ENCODE data around the gene ZNF839. TPM values are rescaled to one million over a fixed set of nuclear protein-coding genes. Genes with fewer than 3 reads are reported as not detected.

The ZNF839 gene
- total and polyA plus RNA-seq, 5 donors, result 5.7 to 11.0 (median 7.0) TPM

DNA sequence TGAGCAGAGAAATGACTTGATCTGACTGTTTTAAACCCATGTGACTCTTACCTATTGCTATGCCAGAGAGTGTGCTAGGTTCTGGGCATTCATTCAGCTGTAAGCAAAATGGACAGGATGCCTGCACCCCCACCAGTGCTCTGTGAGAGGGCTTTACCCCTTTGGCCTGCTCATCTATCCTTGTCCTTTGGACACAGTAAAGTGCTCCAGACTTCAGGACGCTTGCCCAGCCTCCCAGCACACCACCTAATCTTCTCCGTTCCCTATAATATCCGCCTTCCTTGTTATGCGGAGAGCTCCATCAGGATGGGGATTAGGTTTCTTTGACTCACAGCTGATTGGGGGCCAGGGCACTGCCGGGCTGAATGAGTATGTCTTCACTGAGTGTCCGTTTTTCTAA is 4.4 kb upstream of the ZNF839 start:
- no peak for DNase-seq
- peaks cover 4% of the 10 kb centered on the region for H3K4me1 ChIP-seq (ENCODE audit: control insufficient read depth, insufficient read depth, low read length)
- no peak overlapping the region for H3K27ac ChIP-seq (ENCODE audit: low read length)
- H3K27me3 ChIP-seq (ENCODE audit: control insufficient read depth, insufficient read depth), result no peaks in the 10 kb centered on the region
- 88% methylated on average over 6 of the region's 6 CpGs for WGBS
- no peaks in the 10 kb centered on the region for H3K9me3 ChIP-seq (ENCODE audit: control insufficient read depth, low read length)
- no peak overlapping the region for H3K4me3 ChIP-seq (ENCODE audit: low read length)
- no peak for ATAC-seq
- intact Hi-C loops (cut with DNase I), result loop anchor here in 2 of 4 donors (2.0 to 10.0 kb wide), 3 partner anchors 78 to 230 kb away; partner anchors contain the start of gene HSP90AA1 (in 1 of the 2)

DNA sequence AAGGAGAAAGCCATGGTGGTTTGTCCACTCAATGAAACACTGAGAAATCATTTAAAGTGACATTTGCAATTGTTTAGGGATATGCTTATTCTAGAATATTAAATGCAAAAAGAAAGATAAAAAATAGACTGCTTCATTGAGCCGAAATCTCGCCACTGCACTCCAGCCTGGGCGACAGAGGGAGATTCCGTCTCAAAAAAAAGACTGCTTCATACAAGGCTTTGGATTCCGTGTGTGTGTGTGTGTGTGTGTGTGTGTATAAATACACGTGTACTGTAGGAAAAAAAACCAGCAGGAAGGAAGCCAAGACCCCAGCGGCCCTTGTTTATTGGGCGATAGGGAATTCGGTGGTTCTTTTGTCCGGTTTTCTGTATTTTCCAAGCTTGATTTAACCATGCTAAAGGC is 3.2 kb upstream of the ZNF839 start:
- DNase-seq (peak in 1 of 3 donors; percentile 68), ATAC-seq (no peak)
- Histone ChIP-seq H3K4me3 (ENCODE audit: low read length) (peak overlapping the region; percentile 58), H3K27me3 (ENCODE audit: control insufficient read depth, insufficient read depth) (no peaks in the 10 kb centered on the region), H3K9me3 (ENCODE audit: control insufficient read depth, low read length) (no peaks in the 10 kb centered on the region), H3K4me1 (ENCODE audit: control insufficient read depth, insufficient read depth, low read length) (peaks cover 4% of the 10 kb centered on the region), H3K27ac (ENCODE audit: low read length) (peak overlapping the region; percentile 40)
- WGBS, result under 1% methylated on average over 10 of the region's 10 CpGs
- intact Hi-C loops (cut with DNase I), result loop anchor here in 1 of 4 donors (10.0 kb wide), 1 partner anchor 232 kb away; the partner anchor contains the start of gene HSP90AA1

DNA sequence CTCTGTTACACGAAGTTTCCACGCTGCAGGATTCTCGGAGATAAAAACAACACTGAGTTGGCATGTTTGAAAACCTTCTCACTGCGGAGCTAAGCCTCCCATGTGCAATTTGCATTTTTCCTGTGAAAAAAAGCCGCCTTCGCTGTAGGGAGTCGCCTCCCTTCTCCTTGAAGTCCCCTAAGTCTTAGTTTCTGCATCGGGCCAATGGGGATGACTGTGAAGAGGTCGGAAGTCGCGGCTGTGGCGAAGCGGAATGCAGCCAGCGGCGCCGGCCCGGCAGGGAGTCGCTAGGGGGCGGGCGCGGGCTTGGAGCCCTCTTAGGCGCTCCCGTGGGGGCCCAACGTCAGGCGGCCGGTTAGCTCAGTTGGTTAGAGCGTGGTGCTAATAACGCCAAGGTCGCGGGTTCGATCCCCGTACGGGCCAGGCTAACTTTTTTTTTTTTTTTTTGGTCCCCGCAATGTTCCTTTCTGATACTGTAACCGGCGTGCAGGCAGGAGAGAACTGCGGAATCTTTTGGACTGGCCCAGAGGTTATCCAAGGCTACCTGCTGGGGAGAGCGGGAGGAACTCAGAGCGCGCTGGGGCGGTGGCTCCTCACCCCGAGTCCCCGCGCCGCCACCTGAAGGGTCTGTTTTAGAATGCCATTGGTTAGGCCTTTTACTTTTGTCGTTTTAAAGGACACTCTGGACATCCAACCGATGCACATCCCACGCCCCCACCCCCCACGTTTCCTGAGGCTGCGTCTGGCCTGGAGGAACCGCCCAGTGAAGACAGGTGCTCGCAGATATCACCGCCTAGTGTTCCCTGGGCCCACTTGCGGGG is 2.6 kb upstream of the ZNF839 start:
- H3K27me3 ChIP-seq (ENCODE audit: control insufficient read depth, insufficient read depth), result no peaks in the 10 kb centered on the region
- peak overlapping the region; percentile 98 for H3K27ac ChIP-seq (ENCODE audit: low read length)
- no peaks in the 10 kb centered on the region for H3K9me3 ChIP-seq (ENCODE audit: control insufficient read depth, low read length)
- DNase-seq (peak; percentile 92 to 98 (median 97)), ATAC-seq (peak; percentile 84 to 88)
- intact Hi-C loops (cut with DNase I), result loop anchor here in 1 of 4 donors (10.0 kb wide), 1 partner anchor 232 kb away; the partner anchor contains the start of gene HSP90AA1
- peak overlapping the region; percentile 58 for H3K4me3 ChIP-seq (ENCODE audit: low read length)
- peaks cover 4% of the 10 kb centered on the region for H3K4me1 ChIP-seq (ENCODE audit: control insufficient read depth, insufficient read depth, low read length)
- 1% methylated on average over 54 of the region's 54 CpGs for WGBS

DNA sequence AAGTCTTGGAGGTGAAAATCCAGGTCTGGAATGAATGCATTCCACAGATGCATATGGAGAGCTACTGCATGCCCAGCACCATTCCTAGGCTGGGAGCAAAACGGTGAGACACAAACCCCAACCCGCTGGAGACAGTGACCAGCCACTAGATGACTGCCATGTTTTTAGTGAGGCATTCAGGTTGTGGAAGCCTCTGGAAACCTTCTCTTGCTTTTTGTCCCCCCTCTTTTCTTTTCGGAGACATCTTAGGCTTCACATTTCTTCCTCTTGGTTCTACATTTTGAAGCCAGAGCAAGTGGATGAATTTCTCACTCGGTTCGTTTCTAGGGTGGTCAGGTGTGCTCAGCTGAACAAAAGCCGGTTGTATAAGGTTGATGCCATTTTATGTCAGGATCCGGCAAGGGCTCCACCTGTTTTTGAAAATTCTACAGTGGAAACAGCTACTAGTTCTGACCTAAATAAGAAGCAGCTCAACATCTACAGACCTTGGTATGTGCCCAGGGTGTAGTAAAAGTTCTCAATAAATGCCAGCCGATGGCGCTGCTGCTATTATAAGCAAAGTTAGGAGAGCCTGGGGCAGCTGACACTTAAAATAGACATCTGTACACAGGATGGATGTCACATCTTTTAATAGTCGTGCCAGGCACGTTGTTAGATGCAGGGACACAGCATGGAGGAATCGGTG is 1.8 kb upstream of the ZNF839 start:
- no peaks in the 10 kb centered on the region for H3K27me3 ChIP-seq (ENCODE audit: control insufficient read depth, insufficient read depth)
- WGBS, result 47% methylated on average over 12 of the region's 12 CpGs
- intact Hi-C loops (cut with DNase I), result loop anchor here in 1 of 4 donors (10.0 kb wide), 1 partner anchor 233 kb away; the partner anchor contains the start of gene HSP90AA1
- H3K9me3 ChIP-seq (ENCODE audit: control insufficient read depth, low read length), result no peaks in the 10 kb centered on the region
- ATAC-seq (peak; percentile 2 to 17), DNase-seq (peak in 1 of 3 donors; percentile 70)
- H3K27ac ChIP-seq (ENCODE audit: low read length), result peak overlapping the region; percentile 98
- H3K4me1 ChIP-seq (ENCODE audit: control insufficient read depth, insufficient read depth, low read length), result peaks cover 4% of the 10 kb centered on the region
- peak overlapping the region; percentile 51 for H3K4me3 ChIP-seq (ENCODE audit: low read length)

DNA sequence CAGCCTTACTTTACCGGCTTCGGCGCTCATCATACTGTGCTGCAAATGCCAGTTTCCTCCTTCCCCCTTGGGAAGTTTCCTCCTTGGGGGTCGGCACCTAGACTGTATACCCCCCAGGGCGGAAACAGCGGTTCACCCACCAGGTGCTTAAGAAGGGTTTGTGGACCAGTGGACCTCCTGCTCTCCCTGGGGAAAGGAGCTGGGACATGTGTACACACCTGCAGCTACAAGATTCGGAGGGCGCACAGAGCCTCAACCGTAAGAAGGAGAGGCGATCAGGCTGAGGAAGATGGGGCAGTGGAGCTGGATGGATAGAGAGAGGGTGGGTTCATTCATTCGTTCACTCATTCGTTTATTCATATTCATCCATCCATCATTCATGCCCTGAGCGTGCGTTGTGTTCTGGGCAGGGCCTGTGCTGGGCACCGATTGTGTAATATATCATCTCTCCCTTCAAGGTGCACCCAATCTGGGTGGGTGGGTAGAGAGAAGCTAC is 717 bp upstream of the ZNF839 start:
- no peaks in the 10 kb centered on the region for H3K9me3 ChIP-seq (ENCODE audit: control insufficient read depth, low read length)
- H3K27me3 ChIP-seq (ENCODE audit: control insufficient read depth, insufficient read depth), result no peaks in the 10 kb centered on the region
- H3K27ac ChIP-seq (ENCODE audit: low read length), result peak overlapping the region; percentile 98
- intact Hi-C loops (cut with DNase I), result loop anchor here in 1 of 4 donors (10.0 kb wide), 1 partner anchor 234 kb away; the partner anchor contains the start of gene HSP90AA1
- ATAC-seq (peak in 1 of 2 donors; percentile 0), DNase-seq (peak in 2 of 3 donors; percentile 52 to 60)
- WGBS, result 68% methylated on average over 15 of the region's 15 CpGs
- H3K4me3 ChIP-seq (ENCODE audit: low read length), result peak overlapping the region; percentile 82
- peaks cover 4% of the 10 kb centered on the region for H3K4me1 ChIP-seq (ENCODE audit: control insufficient read depth, insufficient read depth, low read length)

DNA sequence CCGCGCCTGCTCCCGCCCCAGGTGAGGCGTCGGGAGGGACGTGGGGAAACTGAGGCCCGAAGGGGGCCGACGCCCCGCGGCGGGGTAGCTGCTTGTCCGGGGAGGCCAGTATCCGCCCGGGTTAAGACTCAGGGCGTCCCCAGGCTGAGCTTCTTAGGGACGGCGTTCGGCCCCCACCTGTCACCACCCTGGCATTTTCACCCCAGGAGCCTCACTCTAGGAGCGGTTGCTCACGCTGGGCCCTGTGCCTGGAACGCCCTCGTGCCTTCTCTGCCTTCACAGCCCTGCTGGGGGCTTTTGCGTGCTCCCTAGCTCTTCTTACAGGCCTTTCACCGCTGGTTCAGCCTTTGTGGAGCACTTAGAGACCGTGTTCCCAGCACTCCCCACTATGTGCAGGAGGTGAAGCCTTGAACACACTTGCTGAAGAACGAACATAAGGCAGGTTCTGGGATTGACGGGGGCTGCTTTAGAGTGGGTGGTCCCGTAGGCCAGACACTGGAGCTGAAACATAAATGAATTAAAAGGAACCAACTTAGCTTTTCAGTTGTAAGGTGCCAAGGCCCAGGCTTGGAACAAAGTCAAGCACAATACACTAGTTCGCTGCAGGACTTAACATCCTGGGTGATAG is 601 bp downstream of the ZNF839 start:
- H3K27ac ChIP-seq (ENCODE audit: low read length), result peak overlapping the region; percentile 73
- H3K4me1 ChIP-seq (ENCODE audit: control insufficient read depth, insufficient read depth, low read length), result peaks cover 4% of the 10 kb centered on the region
- WGBS, result 4% methylated on average over 30 of the region's 30 CpGs
- ATAC-seq (no peak), DNase-seq (peak; percentile 46 to 77 (median 72))
- no peaks in the 10 kb centered on the region for H3K27me3 ChIP-seq (ENCODE audit: control insufficient read depth, insufficient read depth)
- no peaks in the 10 kb centered on the region for H3K9me3 ChIP-seq (ENCODE audit: control insufficient read depth, low read length)
- intact Hi-C loops (cut with DNase I), result no loop called here
- peak overlapping the region; percentile 82 for H3K4me3 ChIP-seq (ENCODE audit: low read length)

DNA sequence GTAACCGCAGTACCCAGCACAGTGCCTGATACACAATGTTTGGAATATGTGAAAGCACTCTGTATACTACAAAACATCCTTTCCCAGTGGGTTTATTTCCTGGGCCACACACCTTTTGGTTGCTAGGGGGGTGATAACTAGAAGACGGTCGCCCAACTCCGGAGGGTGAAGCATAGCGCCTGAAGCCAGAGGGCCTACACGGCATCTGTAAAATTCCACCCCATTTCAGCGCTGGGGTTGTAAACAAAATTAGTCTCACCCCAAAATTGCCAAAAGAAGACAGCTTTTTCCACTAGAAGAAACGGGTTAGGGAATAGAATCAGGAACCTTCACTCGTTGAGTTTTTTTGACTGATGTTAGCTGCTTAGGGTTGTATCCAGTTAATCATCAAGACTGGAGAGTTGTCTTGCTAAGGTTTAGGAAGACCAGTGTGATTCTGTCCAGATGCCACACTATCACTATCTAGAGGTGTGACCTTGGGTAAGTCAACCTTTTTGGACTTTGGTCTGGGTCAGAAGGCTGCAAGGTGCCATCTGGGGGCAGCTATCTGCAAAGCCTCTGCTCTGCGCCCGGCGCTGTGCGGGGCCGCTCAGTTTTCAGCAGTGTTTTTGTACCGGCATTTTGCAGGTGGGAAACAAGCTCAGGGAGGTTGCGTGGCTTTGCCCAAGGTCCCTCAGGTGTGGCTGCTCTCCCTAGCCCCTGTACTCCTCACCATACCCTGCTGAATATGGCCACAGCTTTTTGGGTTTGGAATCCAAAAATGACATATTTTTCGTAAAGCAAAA is 1.3 kb downstream of the ZNF839 start:
- H3K4me1 ChIP-seq (ENCODE audit: control insufficient read depth, insufficient read depth, low read length), result peaks cover 4% of the 10 kb centered on the region
- intact Hi-C loops (cut with DNase I), result no loop called here

DNA sequence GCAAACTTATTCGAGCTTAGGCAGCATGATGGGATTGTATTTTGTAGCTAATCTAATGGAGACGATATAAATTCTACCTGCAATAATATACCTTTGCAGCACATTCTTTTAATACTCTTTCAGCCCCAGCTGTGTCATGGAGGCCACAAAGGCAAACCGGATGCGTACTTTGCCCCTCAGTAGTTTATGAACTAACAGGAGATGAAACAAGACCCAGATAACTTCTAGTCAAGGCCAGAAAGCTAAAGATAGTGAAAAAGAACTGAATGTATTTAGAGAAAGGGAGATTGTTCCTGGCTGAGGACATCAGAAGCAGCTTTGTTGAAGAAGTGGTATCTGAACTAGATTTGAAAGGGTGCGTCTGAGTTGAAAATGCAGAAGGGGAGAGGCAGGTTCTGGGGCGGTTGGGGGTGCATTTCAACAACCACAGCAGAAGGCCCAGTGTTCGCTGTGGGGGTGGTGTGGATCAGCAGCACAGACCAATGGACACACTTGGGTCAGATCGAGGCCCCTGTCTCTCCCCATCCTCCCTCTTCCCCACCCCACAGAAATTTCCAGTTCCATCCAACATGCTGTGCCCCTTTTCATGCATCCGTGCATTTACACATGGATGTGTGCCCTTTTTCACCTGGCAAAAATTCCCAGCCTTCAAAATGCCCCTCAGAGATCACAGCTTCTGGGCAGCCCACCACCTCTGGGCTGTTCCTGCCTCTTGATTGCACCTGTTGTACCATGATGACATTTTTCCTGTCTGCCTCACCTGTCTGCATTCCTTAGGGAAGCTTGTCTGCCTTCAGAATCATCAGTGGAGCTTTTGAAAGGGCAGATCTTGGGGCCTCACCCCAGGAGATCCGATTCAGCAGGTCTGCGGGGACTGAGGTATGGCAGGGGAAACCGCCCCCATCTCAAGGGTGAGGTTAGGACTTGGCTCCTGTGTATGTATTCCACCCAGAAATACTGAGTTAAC is 2.2 kb downstream of the ZNF839 start:
- peaks cover 4% of the 10 kb centered on the region for H3K4me1 ChIP-seq (ENCODE audit: control insufficient read depth, insufficient read depth, low read length)
- DNase-seq, result peak in 1 of 3 donors; percentile 11

More for the DNA sequence above, 1.3 kb downstream of the ZNF839 start:
- WGBS, result 88% methylated on average over 17 of the region's 17 CpGs
- H3K27ac ChIP-seq (ENCODE audit: low read length), result peak overlapping the region; percentile 73
- DNase-seq, result peak in 1 of 3 donors; percentile 39
- no peaks in the 10 kb centered on the region for H3K9me3 ChIP-seq (ENCODE audit: control insufficient read depth, low read length)
- ATAC-seq, result no peak
- H3K27me3 ChIP-seq (ENCODE audit: control insufficient read depth, insufficient read depth), result no peaks in the 10 kb centered on the region
- H3K4me3 ChIP-seq (ENCODE audit: low read length), result peak overlapping the region; percentile 82

DNA sequence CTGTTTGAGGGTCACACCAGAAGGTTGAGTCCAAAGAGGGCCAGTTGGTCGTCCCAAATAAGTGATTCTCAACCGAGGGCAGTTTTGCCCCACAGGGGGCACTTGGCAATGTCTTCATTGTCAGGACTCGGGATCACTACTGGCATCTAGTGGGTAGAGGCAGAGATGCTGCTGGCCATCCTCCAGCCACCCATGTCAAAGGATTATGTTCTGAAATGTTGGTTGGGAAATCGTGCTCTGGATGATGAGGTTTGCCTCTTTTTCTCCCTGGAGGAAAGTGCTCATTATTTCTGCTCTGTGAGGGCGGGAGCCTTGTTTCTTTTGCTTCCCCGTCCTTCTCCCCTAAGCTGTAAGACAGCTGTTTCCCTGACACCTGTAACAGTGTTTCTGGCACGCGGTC is 3.6 kb downstream of the ZNF839 start:
- Histone ChIP-seq H3K27me3 (ENCODE audit: control insufficient read depth, insufficient read depth) (no peaks in the 10 kb centered on the region), H3K4me3 (ENCODE audit: low read length) (no peak overlapping the region), H3K27ac (ENCODE audit: low read length) (no peak overlapping the region), H3K4me1 (ENCODE audit: control insufficient read depth, insufficient read depth, low read length) (peaks cover 4% of the 10 kb centered on the region), H3K9me3 (ENCODE audit: control insufficient read depth, low read length) (no peaks in the 10 kb centered on the region)
- WGBS, result 33% methylated on average over 8 of the region's 8 CpGs
- ATAC-seq (no peak), DNase-seq (peak; percentile 77 to 86 (median 81))
- intact Hi-C loops (cut with DNase I), result no loop called here

More for the DNA sequence above, 2.2 kb downstream of the ZNF839 start:
- intact Hi-C loops (cut with DNase I), result no loop called here
- Histone ChIP-seq H3K27ac (ENCODE audit: low read length) (no peak overlapping the region), H3K9me3 (ENCODE audit: control insufficient read depth, low read length) (no peaks in the 10 kb centered on the region), H3K27me3 (ENCODE audit: control insufficient read depth, insufficient read depth) (no peaks in the 10 kb centered on the region), H3K4me3 (ENCODE audit: low read length) (no peak overlapping the region)
- 89% methylated on average over 12 of the region's 12 CpGs for WGBS
- ATAC-seq, result no peak

Data from right cardiac atrium (tissue), 5 donors.